ENCODE data around the gene LIFR.
A peak's percentile ranks its signal among the peaks of the same experiment; 100 is the strongest.

LIFR gene

GRCh38 chr5:38532165-38532669 lies 24.2 kb downstream of the LIFR start:
- no peak overlapping the region for H3K4me3 ChIP-seq (ENCODE audit: low read depth, low read length)

DNA sequence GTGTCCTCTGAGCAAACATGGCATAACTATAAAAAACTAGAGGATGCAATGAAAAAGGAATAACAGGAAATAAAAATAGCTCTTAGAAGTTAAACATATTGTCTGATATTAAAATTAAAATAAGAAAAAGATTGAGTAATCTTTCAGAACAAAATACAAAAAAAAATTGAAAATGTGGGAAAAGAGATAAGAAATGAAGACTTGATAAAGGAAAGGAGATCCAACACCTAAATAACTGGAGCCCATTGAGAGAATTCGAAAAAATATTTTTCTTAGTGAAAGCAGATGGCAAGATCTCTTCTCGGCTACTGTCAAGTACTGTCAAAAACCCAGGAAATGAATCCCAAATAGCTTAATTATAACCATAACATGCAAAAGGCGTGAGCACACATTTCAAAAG lies 24.9 kb downstream of the LIFR start:
- DNase-seq (ENCODE audit: low read depth): no peak
- no peak for TF ChIP-seq CTCF (conservative IDR thresholded peaks at IDR 0.05; ENCODE audit: low read depth, low read length)
- no peak overlapping the region for H3K4me3 ChIP-seq (ENCODE audit: low read depth, low read length)

More at GRCh38 chr5:38532165-38532669, 24.2 kb downstream of the LIFR start:
- DNase-seq (ENCODE audit: low read depth): no peak
- no peak for TF ChIP-seq CTCF (conservative IDR thresholded peaks at IDR 0.05; ENCODE audit: low read depth, low read length)

- TF ChIP-seq CTCF (conservative IDR thresholded peaks at IDR 0.05; ENCODE audit: low read depth, low read length): no peak
- no peak overlapping the region for H3K4me3 ChIP-seq (ENCODE audit: low read depth, low read length)
- DNase-seq (ENCODE audit: low read depth): no peak
Measured at GRCh38 chr5:38529955-38530646, 26.3 kb downstream of the LIFR start.

GRCh38 chr5:38528162-38528703 lies 28.2 kb downstream of the LIFR start:
- DNase-seq (ENCODE audit: low read depth): peak; percentile 45
- TF ChIP-seq CTCF (conservative IDR thresholded peaks at IDR 0.05; ENCODE audit: low read depth, low read length): peak; percentile 33

GRCh38 chr5:38527475-38527874 lies 29.0 kb downstream of the LIFR start:
- TF ChIP-seq CTCF (conservative IDR thresholded peaks at IDR 0.05; ENCODE audit: low read depth, low read length): no peak
- no peak overlapping the region for H3K4me3 ChIP-seq (ENCODE audit: low read depth, low read length)
- DNase-seq (ENCODE audit: low read depth): no peak

More at GRCh38 chr5:38528162-38528703, 28.2 kb downstream of the LIFR start:
- H3K4me3 ChIP-seq (ENCODE audit: low read depth, low read length): no peak overlapping the region

DNA sequence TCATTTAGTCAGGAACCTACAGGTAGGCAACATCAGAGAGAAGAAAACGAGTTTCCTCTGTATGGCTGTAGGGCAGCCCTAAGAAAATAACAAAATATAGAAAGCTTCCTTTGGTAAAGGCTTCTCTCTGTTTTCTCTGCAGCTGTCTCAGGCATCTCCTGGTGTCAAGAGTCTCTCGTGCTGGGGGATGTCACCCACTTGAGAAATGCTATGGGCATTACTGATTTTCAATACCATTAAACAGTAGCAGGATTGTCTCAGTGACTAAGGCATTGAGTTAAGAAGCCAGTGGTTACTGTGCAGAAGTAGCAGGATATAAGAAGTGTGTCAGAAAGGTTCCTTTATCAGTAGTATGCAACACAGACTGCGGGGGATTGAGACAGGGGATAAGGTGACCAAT lies 32.4 kb downstream of the LIFR start:
- TF ChIP-seq CTCF (conservative IDR thresholded peaks at IDR 0.05; ENCODE audit: low read depth, low read length): no peak
- no peak overlapping the region for H3K4me3 ChIP-seq (ENCODE audit: low read depth, low read length)
- DNase-seq (ENCODE audit: low read depth): no peak

DNA sequence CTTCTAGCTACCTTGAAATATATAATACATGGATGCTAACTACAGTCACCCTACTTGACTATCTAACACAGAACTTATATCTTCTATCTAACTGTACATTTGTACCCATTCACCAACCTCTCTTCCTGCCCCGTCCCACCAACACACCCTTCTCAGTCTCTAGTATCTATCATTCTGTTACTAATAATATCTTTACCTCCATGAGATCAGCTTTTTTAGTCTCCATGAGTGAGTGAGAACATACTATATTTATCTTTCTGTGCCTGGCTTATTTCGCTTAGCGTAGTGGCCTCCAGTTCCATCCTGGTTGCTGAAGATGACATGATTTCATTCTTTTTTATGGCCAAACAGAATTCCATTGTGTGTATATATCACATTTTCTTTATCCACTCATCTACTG lies 37.0 kb downstream of the LIFR start:
- no peak for DNase-seq (ENCODE audit: low read depth)
- no peak overlapping the region for H3K4me3 ChIP-seq (ENCODE audit: low read depth, low read length)
- TF ChIP-seq CTCF (conservative IDR thresholded peaks at IDR 0.05; ENCODE audit: low read depth, low read length): no peak
